Measurements from ENCODE around the gene SEC14L5.

SEC14L5 gene

GRCh38 chr16:4987580-4988374 is 29.6 kb downstream of the SEC14L5 start:
- DNase-seq, result no peak

DNA sequence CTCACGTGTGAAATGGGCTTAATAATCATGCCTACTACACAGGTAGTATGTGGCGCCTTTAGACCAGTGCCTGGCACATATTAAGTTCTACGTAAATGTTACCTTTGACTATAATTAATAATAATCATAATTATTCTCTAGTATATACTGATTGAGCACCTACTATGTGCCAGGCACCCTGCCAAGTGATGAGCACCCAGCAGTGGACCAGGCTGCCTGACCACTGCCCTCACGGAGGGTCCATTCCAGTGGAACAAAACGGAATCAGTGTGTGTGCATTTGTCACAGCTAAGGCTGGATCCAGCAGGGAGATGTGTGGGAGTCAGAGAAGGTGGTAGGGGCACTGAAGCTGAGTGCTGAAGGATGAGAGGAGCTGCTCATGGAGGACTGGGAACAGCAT is 30.5 kb downstream of the SEC14L5 start:
- DNase-seq, result no peak

DNA sequence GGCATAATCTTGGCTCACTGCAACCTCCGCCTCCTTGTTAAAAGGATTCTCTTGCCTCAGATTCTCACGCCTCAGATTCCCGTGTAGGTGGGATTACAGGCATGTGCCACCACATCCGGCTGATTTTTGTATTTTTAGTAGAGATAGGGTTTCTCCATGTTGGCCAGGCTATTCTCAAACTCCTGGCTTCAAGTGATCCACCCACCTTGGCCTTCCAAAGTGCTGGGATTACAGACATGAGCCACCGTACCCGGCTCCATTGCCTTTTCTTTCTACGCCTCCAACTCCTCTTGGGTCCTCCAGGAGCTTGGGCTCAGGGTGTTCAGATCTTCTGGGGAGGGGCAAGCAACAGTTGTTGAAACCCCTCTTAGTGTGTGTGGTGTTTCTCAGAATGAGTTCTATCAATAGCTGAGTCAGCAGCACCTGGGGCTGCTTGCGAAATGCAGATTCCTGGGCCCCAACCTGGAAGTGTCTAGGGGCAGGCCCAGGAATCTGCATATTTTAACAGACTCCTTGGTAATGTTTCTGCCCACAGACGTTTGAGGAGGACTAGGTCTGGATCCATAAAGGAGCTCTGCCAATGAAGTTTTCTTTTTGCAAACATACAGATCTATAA is 31.4 kb downstream of the SEC14L5 start:
- DNase-seq, result no peak

DNA sequence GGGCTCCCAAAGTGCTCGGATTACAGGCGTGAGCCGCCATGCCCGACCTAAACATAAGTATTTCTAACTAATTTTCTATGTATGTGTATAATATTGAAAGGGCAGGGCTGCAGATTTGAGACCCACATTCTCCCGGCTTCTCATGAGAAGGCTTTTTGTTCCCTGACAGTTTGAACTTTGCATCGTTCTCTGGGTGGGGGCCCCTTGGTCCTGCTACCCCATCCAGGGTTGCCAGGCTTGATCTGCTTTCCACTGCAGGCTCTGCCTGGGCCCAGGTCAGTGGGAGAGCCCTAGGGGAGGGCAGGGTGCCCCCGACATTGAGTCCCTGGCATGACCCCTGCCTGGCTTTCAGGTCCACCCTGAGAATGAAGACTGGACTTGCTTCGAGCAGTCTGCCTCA is 32.3 kb downstream of the SEC14L5 start:
- no peak for DNase-seq

DNA sequence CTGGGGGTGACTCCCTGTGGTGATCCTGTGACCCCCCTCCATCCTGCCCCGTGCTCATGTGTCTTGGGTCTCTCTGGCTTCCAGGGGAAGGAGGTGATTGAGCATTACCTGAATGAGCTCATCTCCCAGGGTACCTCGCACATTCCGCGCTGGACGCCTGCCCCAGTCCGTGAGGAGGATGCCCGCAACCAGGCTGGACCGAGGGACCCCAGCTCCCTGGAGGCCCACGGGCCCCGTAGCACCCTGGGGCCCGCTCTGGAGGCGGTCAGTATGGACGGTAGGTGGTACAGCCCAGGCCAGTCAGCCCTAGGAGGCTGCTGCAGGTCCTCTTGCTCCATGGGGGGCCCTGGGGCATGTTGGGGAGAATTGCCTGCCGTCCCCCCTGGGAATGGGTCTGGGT is 33.6 kb downstream of the SEC14L5 start:
- DNase-seq, result no peak

GRCh38 chr16:4994719-4995434 is 36.7 kb downstream of the SEC14L5 start:
- no peak for DNase-seq

DNA sequence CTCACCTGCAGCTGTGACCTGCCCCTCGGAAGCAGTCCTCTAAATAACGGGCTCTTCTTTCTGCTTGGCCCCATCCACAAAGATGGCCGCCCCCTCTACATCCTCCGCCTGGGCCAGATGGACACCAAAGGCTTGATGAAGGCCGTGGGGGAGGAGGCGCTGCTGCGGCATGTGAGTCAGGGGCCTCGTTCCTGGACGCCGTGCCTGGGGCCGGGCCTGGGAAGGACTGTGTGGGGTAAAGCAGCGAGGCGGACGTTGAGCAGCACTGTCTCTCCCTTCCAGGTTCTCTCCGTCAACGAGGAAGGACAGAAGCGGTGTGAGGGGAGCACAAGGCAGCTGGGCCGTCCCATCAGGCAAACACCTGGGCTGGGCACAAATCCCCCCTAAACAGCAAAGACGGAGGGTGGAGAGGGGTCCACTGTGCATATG is 42.5 kb downstream of the SEC14L5 start:
- DNase-seq, result no peak

- DNase-seq, result no peak
Observed at GRCh38 chr16:5001571-5001970, 43.4 kb downstream of the SEC14L5 start.

DNA sequence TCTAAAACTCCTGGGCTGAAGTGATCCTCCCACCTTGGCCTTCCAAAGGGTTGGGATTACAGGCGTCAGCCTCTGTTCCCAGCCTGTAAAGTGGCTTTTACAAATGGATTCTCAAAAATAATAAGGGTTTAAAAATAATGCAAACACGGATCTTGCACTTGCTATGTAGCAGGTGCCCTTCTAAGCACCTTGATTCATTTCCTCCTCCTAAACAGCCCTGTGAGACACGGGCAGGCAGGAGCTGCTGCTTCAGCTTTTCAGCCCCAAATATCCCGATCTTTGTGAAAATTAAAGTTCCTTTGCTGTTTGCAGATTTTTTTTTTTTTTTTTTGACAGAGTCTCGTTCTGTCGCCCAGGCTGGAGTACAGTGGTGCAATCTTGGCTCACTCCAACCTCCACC is 43.9 kb downstream of the SEC14L5 start:
- DNase-seq, result no peak

DNA sequence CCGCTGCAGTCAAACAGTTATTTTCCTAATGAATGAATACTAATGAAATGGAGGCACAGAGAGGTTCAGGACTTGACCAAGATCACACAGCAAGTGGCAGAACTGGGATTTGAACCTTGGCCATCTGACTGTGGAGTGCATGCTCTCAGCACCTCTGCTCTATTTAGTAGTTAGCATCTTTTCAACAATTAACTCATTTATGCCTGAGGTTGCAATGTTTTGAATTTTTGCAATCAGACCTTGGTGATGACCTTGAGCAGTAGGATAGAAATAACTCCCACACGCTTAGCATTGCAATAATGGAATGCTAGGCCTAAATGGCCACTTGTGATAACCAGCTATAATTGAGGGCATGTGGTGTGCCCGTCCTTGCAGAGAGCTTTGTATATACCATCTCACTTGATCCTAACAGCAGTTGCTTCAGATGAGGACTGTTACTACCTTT is 44.6 kb downstream of the SEC14L5 start:
- no peak for DNase-seq

- no peak for DNase-seq
Observed at GRCh38 chr16:5003211-5003610, 45.1 kb downstream of the SEC14L5 start.

GRCh38 chr16:5003828-5004227 is 45.7 kb downstream of the SEC14L5 start:
- DNase-seq, result no peak

DNA sequence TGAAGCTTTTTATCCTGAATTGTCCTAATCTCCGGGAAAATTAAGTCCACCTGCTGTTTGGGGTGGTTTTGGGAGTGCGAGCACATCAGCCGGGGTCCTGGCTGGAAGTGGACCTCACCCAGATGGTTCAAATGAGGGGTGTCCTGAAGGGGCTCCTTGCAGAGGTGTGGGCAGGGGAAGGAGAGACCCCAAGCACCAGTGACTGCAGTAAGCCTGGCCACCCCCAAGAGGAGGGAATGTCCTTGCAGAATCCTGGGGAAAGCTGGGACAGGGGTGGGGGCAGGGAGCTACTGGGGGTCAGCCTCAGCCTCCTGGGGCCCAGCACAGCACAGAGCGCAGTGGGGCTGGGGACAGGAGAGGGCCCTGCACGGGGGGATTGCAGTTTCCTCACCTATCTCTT is 46.2 kb downstream of the SEC14L5 start:
- DNase-seq, result no peak

- DNase-seq, result no peak
Observed at GRCh38 chr16:5005916-5006315, 47.8 kb downstream of the SEC14L5 start.

DNA sequence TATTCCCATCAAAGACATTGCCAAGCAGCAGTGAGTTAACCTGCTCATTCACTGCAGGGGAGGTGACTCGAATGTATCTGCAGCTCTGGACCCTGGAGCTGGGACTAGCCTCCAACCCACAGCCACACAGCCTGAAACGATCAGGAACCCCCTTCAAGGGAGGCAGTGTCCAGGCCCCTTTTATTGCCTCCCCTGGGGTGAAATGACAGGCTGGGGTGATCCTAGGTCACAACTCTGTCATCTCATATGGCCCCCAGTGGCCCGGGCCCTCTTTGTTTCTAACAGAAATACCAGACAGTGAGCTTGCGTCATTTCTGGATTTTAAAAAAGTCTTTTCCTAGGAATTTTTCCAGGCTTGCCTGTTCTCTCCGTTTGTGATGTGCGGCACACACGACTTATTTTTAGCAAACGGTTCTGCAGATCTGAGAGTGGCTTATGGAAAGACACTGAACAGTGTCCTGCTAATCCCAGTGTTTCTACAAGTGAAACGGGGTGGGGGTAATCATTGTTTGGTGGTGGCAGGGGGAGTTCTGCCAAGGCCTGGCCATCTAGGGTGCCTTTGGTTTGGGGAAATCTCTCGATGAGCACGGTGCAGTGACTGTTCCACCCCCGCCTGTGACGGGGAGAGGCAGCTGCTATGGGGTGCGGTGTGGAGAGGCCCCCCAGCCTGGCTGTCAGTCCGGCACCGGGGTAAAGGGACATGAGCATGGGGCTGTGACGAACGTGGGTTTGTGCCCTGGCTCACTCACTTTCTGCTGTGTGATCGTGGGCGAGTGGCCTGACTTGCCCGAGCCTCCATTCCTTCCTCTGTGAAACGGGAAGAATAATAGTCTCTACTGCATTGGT is 48.4 kb downstream of the SEC14L5 start:
- DNase-seq, result no peak

DNA sequence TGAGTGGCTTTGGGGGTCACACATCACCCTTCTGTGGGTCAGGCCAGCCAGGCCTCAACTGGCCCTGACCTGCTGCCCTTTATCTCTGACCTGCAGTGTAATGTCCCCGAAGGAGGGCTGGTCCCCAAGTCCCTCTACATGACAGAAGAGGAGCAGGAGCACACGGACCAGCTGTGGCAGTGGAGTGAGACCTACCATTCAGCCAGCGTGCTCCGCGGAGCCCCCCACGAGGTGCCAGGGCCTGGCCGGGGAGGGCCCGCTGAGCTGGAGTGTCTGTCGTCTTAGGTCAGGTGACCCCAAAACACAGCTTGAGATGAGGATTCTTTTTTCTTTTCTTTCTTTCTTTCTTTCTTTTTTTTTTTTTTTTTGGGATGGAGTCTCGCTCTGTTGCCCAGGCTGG is 49.1 kb downstream of the SEC14L5 start:
- DNase-seq, result no peak

DNA sequence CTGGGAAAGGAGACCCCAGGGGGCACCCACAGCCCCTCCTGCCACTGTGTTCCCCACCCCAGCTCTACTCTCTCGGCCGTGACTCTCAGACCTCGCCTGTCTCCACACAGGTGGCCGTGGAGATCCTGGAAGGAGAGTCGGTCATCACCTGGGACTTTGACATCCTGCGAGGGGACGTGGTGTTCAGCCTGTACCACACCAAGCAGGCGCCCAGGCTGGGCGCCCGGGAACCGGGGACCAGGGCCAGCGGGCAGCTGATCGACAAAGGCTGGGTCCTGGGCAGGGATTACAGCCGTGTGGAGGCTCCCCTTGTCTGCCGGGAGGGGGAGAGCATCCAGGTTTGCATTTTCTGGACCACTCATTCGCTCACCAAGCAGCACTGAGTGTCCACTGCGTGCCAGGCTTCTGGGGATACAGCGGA is 50.2 kb downstream of the SEC14L5 start:
- DNase-seq, result no peak

- DNase-seq, result no peak
Observed at GRCh38 chr16:5010576-5011329, 52.6 kb downstream of the SEC14L5 start.

GRCh38 chr16:5011637-5012036 is 53.5 kb downstream of the SEC14L5 start:
- DNase-seq, result no peak

GRCh38 chr16:5012887-5013286 is 54.8 kb downstream of the SEC14L5 start:
- no peak for DNase-seq

DNA sequence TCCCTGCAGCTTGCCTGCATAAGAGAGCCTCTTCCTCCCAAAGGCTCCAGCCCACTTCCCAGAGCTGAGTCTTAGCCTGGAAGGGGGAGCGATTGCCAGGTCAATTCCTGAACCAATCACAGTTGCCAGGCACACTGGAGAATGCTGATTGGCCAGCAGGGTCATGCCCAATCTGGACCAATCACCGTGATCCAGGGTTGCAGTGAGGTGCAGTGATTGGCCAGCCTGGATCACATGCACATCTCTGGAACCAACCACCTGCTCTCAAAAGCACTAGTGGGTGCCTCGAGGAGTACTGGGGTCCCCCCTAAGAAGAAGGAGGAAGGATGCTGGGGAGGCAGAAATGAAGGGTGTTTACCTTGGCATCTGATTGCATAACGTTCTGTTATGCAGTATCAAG is 57.2 kb downstream of the SEC14L5 start:
- no peak for DNase-seq

DNA sequence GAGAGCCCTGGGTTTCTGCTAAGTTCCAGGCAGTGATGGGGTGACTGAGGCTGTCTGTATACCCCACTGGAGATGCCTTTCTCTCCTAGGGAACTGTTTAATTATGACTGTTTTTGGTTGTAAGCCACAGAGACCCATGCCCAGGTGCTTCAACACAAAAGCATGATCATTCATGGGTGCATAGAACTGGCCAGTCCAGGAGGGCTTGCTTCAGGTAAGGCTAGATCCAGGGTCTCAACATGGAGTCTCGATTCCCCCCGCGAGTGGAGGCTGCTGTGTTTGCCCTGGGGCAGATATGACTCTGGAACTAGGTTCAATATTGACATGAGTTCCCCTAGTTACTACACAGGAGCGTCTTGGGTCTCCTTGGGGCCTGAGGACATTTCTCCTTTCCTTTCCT is 57.8 kb downstream of the SEC14L5 start:
- DNase-seq, result no peak
